Measurements from ENCODE around the gene GALNT18. TPM values are rescaled to one million over a fixed set of nuclear protein-coding genes. Genes with fewer than 3 reads are reported as not detected.

GALNT18 gene
- total RNA-seq, 2 donors from 2014 or later: 28.2 to 57.8 TPM

DNA sequence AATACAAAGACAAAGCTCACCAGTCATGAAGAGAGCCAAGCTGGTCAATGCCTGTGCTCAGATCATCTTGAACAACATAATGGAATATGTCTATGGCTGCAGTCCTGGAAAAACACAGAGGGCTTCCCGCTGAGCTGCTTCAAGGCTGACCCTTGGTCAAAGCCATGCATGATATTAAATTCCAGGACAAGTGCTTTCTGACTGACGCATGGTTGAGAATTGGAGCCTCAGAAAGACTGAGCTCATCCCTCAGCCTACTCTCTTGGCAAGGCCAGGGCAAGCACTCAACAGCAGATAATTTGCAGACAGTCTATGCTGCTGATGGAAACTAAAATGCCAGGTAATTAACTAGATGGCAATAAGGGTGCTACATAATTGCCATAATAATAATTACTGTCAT lies 89.2 kb downstream of the GALNT18 start:
- Histone ChIP-seq H3K27me3 (replicated peaks; ENCODE audit: insufficient read depth) (no peaks in the 10 kb centered on the region), H3K9me3 (no peaks in the 10 kb centered on the region), H3K27ac (no peak overlapping the region), H3K4me3 (no peak overlapping the region), H3K36me3 (no peaks in the 10 kb centered on the region), H3K4me1 (ENCODE audit: control insufficient read depth in 1 of 2, low read depth in 2 of 2) (peaks cover 23 to 62% of the 10 kb centered on the region in 2 donors)
- TF ChIP-seq, protein P1, sequence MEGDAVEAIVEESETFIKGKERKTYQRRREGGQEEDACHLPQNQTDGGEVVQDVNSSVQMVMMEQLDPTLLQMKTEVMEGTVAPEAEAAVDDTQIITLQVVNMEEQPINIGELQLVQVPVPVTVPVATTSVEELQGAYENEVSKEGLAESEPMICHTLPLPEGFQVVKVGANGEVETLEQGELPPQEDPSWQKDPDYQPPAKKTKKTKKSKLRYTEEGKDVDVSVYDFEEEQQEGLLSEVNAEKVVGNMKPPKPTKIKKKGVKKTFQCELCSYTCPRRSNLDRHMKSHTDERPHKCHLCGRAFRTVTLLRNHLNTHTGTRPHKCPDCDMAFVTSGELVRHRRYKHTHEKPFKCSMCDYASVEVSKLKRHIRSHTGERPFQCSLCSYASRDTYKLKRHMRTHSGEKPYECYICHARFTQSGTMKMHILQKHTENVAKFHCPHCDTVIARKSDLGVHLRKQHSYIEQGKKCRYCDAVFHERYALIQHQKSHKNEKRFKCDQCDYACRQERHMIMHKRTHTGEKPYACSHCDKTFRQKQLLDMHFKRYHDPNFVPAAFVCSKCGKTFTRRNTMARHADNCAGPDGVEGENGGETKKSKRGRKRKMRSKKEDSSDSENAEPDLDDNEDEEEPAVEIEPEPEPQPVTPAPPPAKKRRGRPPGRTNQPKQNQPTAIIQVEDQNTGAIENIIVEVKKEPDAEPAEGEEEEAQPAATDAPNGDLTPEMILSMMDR (IDR thresholded peaks at IDR 0.05): no peak
- ATAC-seq (ENCODE audit: insufficient number of reproducible peaks, low FRiP score, low read depth) (no peak), DNase-seq (ENCODE audit: low spot score) (no peak)

DNA sequence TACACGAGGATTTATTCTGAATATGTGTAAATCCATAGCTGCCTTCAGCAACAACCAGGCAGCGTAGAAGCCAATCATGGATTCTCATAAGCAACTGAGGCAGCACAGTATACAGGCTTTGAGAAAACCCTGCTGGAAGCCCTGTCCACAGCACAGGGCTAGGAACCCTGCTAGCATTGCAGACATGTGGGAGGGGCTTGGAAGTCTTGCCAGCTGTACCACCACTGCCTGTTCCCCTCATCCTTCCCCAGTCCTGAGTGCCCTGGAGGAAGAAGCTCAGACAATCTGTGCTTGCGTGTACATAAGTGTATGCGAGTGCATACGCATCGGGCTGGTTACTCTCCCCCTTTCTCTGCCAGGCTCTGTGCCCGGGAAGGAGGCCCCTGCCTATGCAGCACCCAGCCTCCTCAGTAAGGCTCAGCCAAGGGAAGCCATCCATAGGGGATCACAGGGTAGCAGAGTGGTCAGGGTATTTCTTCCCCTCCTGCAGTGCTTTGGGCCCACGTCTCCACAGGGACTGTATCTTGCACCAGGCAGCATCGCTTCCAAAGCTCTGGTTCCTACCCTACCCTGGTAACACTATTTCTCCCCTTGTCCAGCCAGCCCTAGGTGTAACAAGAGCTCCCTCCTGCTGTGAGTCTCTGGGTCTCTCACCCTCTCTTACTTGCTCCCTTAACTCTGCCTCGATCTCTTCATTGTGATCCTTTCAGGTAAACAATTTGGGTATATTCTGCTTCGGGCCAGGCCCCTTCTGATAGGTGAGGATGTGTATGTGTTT lies 90.5 kb downstream of the GALNT18 start:
- Histone ChIP-seq H3K27me3 (replicated peaks; ENCODE audit: insufficient read depth) (no peaks in the 10 kb centered on the region), H3K9me3 (no peaks in the 10 kb centered on the region), H3K4me3 (no peak overlapping the region), H3K27ac (no peak overlapping the region), H3K36me3 (no peaks in the 10 kb centered on the region), H3K4me1 (ENCODE audit: control insufficient read depth in 1 of 2, low read depth in 2 of 2) (peaks cover 16 to 49% of the 10 kb centered on the region in 2 donors)
- TF ChIP-seq, protein P1 (IDR thresholded peaks at IDR 0.05): no peak
- DNase-seq (ENCODE audit: low spot score) (no peak), ATAC-seq (ENCODE audit: insufficient number of reproducible peaks, low FRiP score, low read depth) (no peak)

- Histone ChIP-seq H3K27ac (no peak overlapping the region), H3K36me3 (no peaks in the 10 kb centered on the region), H3K9me3 (no peaks in the 10 kb centered on the region), H3K4me3 (no peak overlapping the region), H3K27me3 (replicated peaks; ENCODE audit: insufficient read depth) (no peaks in the 10 kb centered on the region), H3K4me1 (ENCODE audit: control insufficient read depth in 1 of 2, low read depth in 2 of 2) (peaks cover 4 to 32% of the 10 kb centered on the region in 2 donors)
- DNase-seq (ENCODE audit: low spot score) (no peak), ATAC-seq (ENCODE audit: insufficient number of reproducible peaks, low FRiP score, low read depth) (no peak)
- TF ChIP-seq, protein P1 (IDR thresholded peaks at IDR 0.05): no peak
Observed at GRCh38 chr11:11528986-11529385, 92.8 kb downstream of the GALNT18 start.

DNA sequence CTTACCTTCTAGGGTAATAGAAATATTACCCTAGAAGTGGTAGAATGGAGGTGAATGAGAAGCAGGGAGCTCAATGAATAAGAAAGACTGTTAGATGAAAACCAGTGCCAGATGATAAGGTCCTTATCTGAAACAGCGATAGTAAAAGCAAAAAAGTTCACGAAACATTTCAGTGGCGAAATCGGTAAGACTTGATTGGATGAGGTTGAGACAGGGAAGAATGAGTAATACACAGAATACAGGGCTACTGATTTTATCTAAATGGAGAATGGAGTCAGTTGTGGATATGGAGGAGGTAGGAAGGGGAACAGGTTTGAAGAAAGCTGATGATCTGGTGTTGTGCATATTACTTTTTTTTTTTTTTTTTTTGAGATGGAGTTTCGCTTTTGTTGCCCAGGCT lies 96.5 kb downstream of the GALNT18 start:
- H3K9me3 ChIP-seq: no peaks in the 10 kb centered on the region
- H3K36me3 ChIP-seq: no peaks in the 10 kb centered on the region
- DNase-seq (ENCODE audit: low spot score) (no peak), ATAC-seq (ENCODE audit: insufficient number of reproducible peaks, low FRiP score, low read depth) (no peak)
- H3K4me3 ChIP-seq: no peak overlapping the region
- H3K4me1 ChIP-seq (ENCODE audit: control insufficient read depth in 1 of 2, low read depth in 2 of 2): peaks cover 0 to 5% of the 10 kb centered on the region in 2 donors
- no peak overlapping the region for H3K27ac ChIP-seq
- TF ChIP-seq, protein P1 (IDR thresholded peaks at IDR 0.05): no peak
- no peaks in the 10 kb centered on the region for H3K27me3 ChIP-seq (replicated peaks; ENCODE audit: insufficient read depth)

DNA sequence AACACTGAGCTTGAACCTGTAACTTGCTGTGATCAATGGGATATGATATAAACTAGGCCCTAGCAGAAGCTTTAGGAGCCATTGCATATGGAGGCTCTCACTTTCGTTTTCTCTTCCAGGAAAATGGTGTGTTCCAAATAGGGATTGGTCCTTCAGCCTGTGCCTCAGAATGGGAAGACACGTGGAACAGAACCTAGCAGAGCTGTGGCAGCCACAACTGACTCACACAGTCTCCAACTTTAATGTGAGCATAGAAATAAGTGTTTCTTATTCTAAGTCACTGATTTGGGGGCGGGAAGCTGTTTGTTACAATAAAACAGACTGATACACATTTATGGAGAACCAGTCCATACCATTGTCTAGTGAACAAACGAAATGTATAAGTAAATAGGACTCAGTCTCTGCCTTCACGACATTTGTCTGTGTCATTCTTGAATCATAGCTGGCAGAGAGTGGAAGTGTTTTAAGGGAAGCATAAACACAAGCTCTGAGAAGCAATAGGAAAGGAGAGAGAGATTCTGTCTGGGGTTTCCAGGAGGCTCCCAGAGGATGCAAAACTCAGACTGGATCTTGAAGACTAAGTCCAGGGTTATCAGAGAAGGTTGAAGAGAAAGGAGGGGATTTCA lies 97.3 kb downstream of the GALNT18 start:
- Histone ChIP-seq H3K9me3 (no peaks in the 10 kb centered on the region), H3K36me3 (no peaks in the 10 kb centered on the region), H3K4me1 (ENCODE audit: control insufficient read depth in 1 of 2, low read depth in 2 of 2) (peaks cover 0 to 5% of the 10 kb centered on the region in 2 donors), H3K27me3 (replicated peaks; ENCODE audit: insufficient read depth) (no peaks in the 10 kb centered on the region), H3K27ac (no peak overlapping the region), H3K4me3 (no peak overlapping the region)
- ATAC-seq (ENCODE audit: insufficient number of reproducible peaks, low FRiP score, low read depth) (peak; percentile 27), DNase-seq (ENCODE audit: low spot score) (no peak)
- TF ChIP-seq, protein P1 (IDR thresholded peaks at IDR 0.05): no peak
